HepG2 (cell line): Measurements from ENCODE around the gene CHMP5.

Experiments used
- GFI1 ChIP-seq: sonication (generic); formaldehyde crosslinking; IDR thresholded peaks from 2 replicates; pipeline ENCODE4 v1.5.0; 2020; ENCODE audit warnings: missing genetic modification reagents, mild to moderate bottlenecking, borderline replicate concordance
- POLR2AphosphoS5 ChIP-seq: IDR thresholded peaks from 2 replicates; pipeline ENCODE4 v1.6.1; 2012; ENCODE audit warnings: low read depth, low read length
- SRSF1 ChIP-seq: fragments of 200-400 bp; formaldehyde crosslinking; optimal IDR thresholded peaks from 2 replicates; pipeline ENCODE3; 2017; ENCODE audit warnings: mild to moderate bottlenecking, low read depth, low read length, moderate library complexity
- ZNF263 ChIP-seq: sonication (generic); formaldehyde crosslinking; IDR thresholded peaks from 2 replicates; pipeline ENCODE4 v1.4.0; 2020; ENCODE audit warnings: missing genetic modification reagents

DNA sequence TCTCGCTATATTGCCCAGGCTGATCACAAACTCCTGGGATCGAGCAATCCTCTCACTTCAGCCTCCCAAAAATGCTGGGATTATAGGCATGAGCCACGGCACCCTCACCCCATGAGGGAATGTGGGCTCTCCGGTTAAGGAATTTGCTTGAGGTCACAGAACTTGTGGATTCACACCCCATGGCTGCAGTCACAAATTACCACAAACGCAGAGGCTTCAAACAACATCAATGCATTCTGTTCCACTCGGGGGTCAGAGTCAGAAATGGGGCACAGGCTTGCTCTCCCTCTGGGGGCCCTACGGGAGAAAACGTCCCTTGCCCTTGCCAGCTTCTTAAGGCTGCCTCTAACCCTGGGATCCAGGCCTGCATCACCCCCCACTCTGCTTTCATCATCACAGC lies 37.1 kb upstream of the CHMP5 start:
- TF ChIP-seq ZNF263 (CRISPR knock-in tag), result 0 out of 2 replicates have a peak, but pooled peaks have one; percentile 29
- TF ChIP-seq GFI1 (CRISPR knock-in tag), result no peak
- no peak for TF ChIP-seq SRSF1
- no peak for TF ChIP-seq POLR2AphosphoS5
